Measurements from ENCODE around the gene SPDYE2.
"Not testable (repeated sequence)": the region's sequence is repeated elsewhere in the genome, so short reads cannot be mapped to it uniquely, and the experiment has no call there.

DNA sequence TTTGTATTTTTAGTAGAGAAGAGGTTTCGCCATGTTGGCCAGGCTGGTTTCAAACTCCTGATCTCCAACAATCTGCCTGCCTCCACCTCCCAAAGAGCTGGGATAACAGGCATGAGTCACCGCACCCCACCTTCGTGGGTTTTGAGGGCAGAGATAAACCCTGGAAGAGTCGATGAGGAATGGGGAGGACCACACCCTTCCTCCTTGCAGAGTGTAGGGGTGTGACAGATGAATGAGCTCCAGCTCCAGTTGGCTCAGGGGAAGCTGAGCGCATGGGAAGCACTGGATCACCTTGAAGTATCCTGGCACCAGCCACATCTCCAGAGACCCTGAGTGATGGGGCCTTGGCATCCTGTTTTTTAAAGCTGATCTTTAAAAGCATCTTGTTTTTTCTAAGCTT is 32.5 kb downstream of the SPDYE2 start:
- not testable (repeated sequence) for TF ChIP-seq RXRA (IDR thresholded peaks at IDR 0.05); YY1 (IDR thresholded peaks at IDR 0.05); MAX (IDR thresholded peaks at IDR 0.05); SP1 (IDR thresholded peaks at IDR 0.05); FOXA1 (IDR thresholded peaks at IDR 0.05); TAF1 (conservative IDR thresholded peaks at IDR 0.05); RAD21 (IDR thresholded peaks at IDR 0.05); GABPA (IDR thresholded peaks at IDR 0.05 in 1 of 2, conservative IDR thresholded peaks at IDR 0.05 in 1 of 2); JUND (IDR thresholded peaks at IDR 0.05); HNF4G (IDR thresholded peaks at IDR 0.05)
- TF ChIP-seq, protein P1, sequence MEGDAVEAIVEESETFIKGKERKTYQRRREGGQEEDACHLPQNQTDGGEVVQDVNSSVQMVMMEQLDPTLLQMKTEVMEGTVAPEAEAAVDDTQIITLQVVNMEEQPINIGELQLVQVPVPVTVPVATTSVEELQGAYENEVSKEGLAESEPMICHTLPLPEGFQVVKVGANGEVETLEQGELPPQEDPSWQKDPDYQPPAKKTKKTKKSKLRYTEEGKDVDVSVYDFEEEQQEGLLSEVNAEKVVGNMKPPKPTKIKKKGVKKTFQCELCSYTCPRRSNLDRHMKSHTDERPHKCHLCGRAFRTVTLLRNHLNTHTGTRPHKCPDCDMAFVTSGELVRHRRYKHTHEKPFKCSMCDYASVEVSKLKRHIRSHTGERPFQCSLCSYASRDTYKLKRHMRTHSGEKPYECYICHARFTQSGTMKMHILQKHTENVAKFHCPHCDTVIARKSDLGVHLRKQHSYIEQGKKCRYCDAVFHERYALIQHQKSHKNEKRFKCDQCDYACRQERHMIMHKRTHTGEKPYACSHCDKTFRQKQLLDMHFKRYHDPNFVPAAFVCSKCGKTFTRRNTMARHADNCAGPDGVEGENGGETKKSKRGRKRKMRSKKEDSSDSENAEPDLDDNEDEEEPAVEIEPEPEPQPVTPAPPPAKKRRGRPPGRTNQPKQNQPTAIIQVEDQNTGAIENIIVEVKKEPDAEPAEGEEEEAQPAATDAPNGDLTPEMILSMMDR (IDR thresholded peaks at IDR 0.05; ENCODE audit: low read depth, low read length, missing input control), result not testable (repeated sequence)
- TF ChIP-seq, protein P2, sequence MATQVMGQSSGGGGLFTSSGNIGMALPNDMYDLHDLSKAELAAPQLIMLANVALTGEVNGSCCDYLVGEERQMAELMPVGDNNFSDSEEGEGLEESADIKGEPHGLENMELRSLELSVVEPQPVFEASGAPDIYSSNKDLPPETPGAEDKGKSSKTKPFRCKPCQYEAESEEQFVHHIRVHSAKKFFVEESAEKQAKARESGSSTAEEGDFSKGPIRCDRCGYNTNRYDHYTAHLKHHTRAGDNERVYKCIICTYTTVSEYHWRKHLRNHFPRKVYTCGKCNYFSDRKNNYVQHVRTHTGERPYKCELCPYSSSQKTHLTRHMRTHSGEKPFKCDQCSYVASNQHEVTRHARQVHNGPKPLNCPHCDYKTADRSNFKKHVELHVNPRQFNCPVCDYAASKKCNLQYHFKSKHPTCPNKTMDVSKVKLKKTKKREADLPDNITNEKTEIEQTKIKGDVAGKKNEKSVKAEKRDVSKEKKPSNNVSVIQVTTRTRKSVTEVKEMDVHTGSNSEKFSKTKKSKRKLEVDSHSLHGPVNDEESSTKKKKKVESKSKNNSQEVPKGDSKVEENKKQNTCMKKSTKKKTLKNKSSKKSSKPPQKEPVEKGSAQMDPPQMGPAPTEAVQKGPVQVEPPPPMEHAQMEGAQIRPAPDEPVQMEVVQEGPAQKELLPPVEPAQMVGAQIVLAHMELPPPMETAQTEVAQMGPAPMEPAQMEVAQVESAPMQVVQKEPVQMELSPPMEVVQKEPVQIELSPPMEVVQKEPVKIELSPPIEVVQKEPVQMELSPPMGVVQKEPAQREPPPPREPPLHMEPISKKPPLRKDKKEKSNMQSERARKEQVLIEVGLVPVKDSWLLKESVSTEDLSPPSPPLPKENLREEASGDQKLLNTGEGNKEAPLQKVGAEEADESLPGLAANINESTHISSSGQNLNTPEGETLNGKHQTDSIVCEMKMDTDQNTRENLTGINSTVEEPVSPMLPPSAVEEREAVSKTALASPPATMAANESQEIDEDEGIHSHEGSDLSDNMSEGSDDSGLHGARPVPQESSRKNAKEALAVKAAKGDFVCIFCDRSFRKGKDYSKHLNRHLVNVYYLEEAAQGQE (IDR thresholded peaks at IDR 0.05), result not testable (repeated sequence)
- TF ChIP-seq, protein P3, sequence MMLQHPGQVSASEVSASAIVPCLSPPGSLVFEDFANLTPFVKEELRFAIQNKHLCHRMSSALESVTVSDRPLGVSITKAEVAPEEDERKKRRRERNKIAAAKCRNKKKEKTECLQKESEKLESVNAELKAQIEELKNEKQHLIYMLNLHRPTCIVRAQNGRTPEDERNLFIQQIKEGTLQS (IDR thresholded peaks at IDR 0.05), result not testable (repeated sequence)
- TF ChIP-seq, protein P4, sequence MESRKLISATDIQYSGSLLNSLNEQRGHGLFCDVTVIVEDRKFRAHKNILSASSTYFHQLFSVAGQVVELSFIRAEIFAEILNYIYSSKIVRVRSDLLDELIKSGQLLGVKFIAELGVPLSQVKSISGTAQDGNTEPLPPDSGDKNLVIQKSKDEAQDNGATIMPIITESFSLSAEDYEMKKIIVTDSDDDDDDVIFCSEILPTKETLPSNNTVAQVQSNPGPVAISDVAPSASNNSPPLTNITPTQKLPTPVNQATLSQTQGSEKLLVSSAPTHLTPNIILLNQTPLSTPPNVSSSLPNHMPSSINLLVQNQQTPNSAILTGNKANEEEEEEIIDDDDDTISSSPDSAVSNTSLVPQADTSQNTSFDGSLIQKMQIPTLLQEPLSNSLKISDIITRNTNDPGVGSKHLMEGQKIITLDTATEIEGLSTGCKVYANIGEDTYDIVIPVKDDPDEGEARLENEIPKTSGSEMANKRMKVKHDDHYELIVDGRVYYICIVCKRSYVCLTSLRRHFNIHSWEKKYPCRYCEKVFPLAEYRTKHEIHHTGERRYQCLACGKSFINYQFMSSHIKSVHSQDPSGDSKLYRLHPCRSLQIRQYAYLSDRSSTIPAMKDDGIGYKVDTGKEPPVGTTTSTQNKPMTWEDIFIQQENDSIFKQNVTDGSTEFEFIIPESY (IDR thresholded peaks at IDR 0.05), result not testable (repeated sequence)
